Neuronal stem cell (in vitro differentiated cells): ENCODE measurements around the gene MAP4.

Experiments
- DNase-seq: peaks from one replicate; pipeline ENCODE4 v3.0.0-alpha.2; 2013; ENCODE audit warnings: low spot score
- H2AFZ ChIP-seq: one replicate; pipeline ENCODE4 v1.6.1; 2013; ENCODE audit warnings: mild to moderate bottlenecking, low read length, inconsistent platforms
- H2AK5ac ChIP-seq: 2 replicates; pipeline ENCODE4 v1.6.1; 2013; ENCODE audit warnings: low read depth, mild to moderate bottlenecking, inconsistent platforms, low read length, moderate library complexity, mixed read lengths
- H2BK120ac ChIP-seq: 2 replicates; pipeline ENCODE4 v1.6.1; 2013; ENCODE audit warnings: low read depth, mild to moderate bottlenecking, inconsistent platforms, low read length, moderate library complexity, mixed read lengths
- H2BK12ac ChIP-seq: one replicate; pipeline ENCODE4 v1.6.1; 2013; ENCODE audit warnings: low read length, inconsistent platforms
- H2BK15ac ChIP-seq: 2 replicates; pipeline ENCODE4 v1.6.1; 2013; ENCODE audit warnings: mild to moderate bottlenecking, low read length, inconsistent platforms, mixed read lengths
- H2BK5ac ChIP-seq: one replicate; pipeline ENCODE4 v1.6.1; 2013; ENCODE audit warnings: inconsistent platforms, mild to moderate bottlenecking, low read length, moderate library complexity
- H3K14ac ChIP-seq: one replicate; pipeline ENCODE4 v1.6.1; 2013; ENCODE audit warnings: low read length, inconsistent platforms
- H3K18ac ChIP-seq: 2 replicates; pipeline ENCODE4 v1.6.1; 2013; ENCODE audit warnings: low read length, inconsistent platforms
- H3K23ac ChIP-seq: 2 replicates; pipeline ENCODE4 v1.6.1; 2013; ENCODE audit warnings: low read depth, mild to moderate bottlenecking, mixed read lengths, low read length, inconsistent platforms; ENCODE audit not compliant: poor library complexity
- H3K27ac ChIP-seq: replicated peaks from 3 replicates; pipeline ENCODE4 v1.5.1; 2013; ENCODE audit warnings: low read length, inconsistent platforms
- H3K27me3 ChIP-seq, 3 experiments: 2 replicates each; pipeline ENCODE4 v1.6.1; 2013; ENCODE audit warnings: low read length in 3 of 3, mild to moderate bottlenecking in 2 of 3, inconsistent platforms in 1 of 3, low read depth in 1 of 3, mixed read lengths in 1 of 3, moderate library complexity in 1 of 3; ENCODE audit not compliant: control insufficient read depth in 3 of 3, insufficient read depth in 3 of 3
- H3K36me3 ChIP-seq, 2 donors: replicated peaks in 1 of 2; 2 replicates each; pipeline ENCODE4 v1.6.1; 2013; ENCODE audit warnings: low read length in 2 of 2; ENCODE audit not compliant: control insufficient read depth in 2 of 2, insufficient read depth in 2 of 2
- H3K4ac ChIP-seq: 2 replicates; pipeline ENCODE4 v1.6.1; 2013; ENCODE audit warnings: inconsistent platforms, mild to moderate bottlenecking, low read length, moderate library complexity
- H3K4me1 ChIP-seq, 2 donors: 1 replicate in 1 of 2; 2 replicates in 1 of 2; pipeline ENCODE4 v1.6.1; 2013; ENCODE audit warnings: low read length in 2 of 2, low read depth in 1 of 2; ENCODE audit not compliant: control insufficient read depth in 2 of 2, insufficient read depth in 1 of 2
- H3K4me2 ChIP-seq: one replicate; pipeline ENCODE4 v1.6.1; 2013; ENCODE audit warnings: mild to moderate bottlenecking, low read length, inconsistent platforms; ENCODE audit not compliant: insufficient read depth, poor library complexity, severe bottlenecking
- H3K4me3 ChIP-seq, 2 donors: 2 replicates each; pipeline ENCODE4 v1.5.1; 2013; ENCODE audit warnings: low read length in 2 of 2, mild to moderate bottlenecking in 2 of 2, inconsistent platforms in 1 of 2, moderate library complexity in 1 of 2
- H3K79me1 ChIP-seq: one replicate; pipeline ENCODE4 v1.6.1; 2013; ENCODE audit warnings: low read depth, mild to moderate bottlenecking, inconsistent platforms, low read length, moderate library complexity
- H3K9ac ChIP-seq: one replicate; pipeline ENCODE4 v1.6.1; 2013; ENCODE audit warnings: mild to moderate bottlenecking, low read depth, low read length, inconsistent platforms; ENCODE audit not compliant: poor library complexity
- H3K9me3 ChIP-seq, 2 donors: replicated peaks in 1 of 2; 2 replicates each; pipeline versions ENCODE3 to v1.6.1; 2013; ENCODE audit warnings: low read length in 2 of 2, mild to moderate bottlenecking in 2 of 2, inconsistent platforms in 1 of 2, low read depth in 1 of 2, mixed read lengths in 1 of 2, moderate library complexity in 1 of 2; ENCODE audit not compliant: control insufficient read depth in 2 of 2, insufficient read depth in 1 of 2
- H4K8ac ChIP-seq: one replicate; pipeline ENCODE4 v1.6.1; 2013; ENCODE audit warnings: low read depth, mild to moderate bottlenecking, inconsistent platforms, low read length, moderate library complexity
- H4K91ac ChIP-seq: one replicate; pipeline ENCODE4 v1.6.1; 2013; ENCODE audit warnings: low read length, low read depth, mild to moderate bottlenecking, inconsistent platforms; ENCODE audit not compliant: poor library complexity
- WGBS, 2 donors: extraction: QIAGEN DNeasy Blood & Tissue Kit; methylation state at CpG; one replicate each; pipeline ENCODE4 v1.1.7; 2013; ENCODE audit warnings: missing lambda C conversion rate in 2 of 2, mixed read lengths in 1 of 2; ENCODE audit not compliant: insufficient read length in 2 of 2, insufficient replicate concordance in 1 of 2; ENCODE audit errors: extremely low coverage in 2 of 2; 5-methylcytosine and 5-hydroxymethylcytosine counted together

MAP4 gene

DNA sequence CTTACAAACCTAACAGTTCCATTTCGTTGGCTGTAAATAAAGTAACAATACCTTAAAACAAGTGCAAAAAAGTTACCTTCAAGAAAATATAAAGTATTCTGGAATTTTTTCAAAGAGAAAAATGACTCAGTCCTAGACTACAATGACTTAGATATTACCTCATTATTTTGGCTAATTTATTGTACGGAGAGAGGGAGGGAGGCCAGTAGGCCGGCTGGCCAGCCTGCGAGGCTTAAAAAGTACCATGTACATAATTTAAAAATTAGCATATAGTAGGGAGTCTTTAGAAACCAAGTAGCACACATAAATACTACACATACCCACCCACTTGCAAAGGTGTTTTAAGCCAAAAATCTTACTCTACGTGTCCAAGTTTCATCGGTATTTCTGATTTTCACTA lies 41.9 kb upstream of the MAP4 start:
- Histone ChIP-seq H2BK5ac (no peak overlapping the region), H2BK12ac (no peak overlapping the region), H3K27me3 (no peaks in the 10 kb centered on the region), H3K18ac (no peak overlapping the region), H3K79me1 (peaks cover 2% of the 10 kb centered on the region), H3K9me3 (peaks cover 3 to 18% of the 10 kb centered on the region in 2 donors), H3K36me3 (peaks cover 0 to 10% of the 10 kb centered on the region in 2 donors), H3K4ac (no peak overlapping the region), H3K27ac (no peak overlapping the region), H2AK5ac (no peak overlapping the region), H3K4me2 (no peak overlapping the region), H2BK120ac (no peak overlapping the region), H2AFZ (no peak overlapping the region), H3K4me1 (no peaks in the 10 kb centered on the region), H3K23ac (no peak overlapping the region), H3K14ac (no peak overlapping the region), H4K8ac (no peak overlapping the region), H2BK15ac (no peak overlapping the region), H3K9ac (no peak overlapping the region), H4K91ac (no peak overlapping the region), H3K4me3 (no peak overlapping the region)
- no CpG with 5 or more reads among the region's 6 CpGs for WGBS, 2 donors
- DNase-seq, result no peak

DNA sequence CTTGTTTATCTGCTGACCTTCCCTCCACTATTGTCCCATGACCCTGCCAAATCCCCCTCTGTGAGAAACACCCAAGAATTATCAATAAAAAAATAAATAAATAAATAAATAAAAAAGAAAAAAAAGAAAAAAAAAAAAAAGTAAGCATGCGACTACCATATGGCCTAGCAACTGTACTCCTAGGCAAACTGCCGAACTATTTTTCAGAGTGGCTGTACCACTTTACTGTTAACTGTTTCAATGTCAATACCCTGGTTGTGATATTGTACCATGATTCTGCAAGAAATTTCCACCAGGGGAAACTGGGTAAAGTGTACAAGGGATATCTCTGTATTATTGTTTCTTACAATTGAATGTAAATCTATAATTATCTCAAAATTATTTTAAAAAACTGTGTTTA lies 41.3 kb upstream of the MAP4 start:
- H3K9me3 ChIP-seq, result peaks cover 2 to 13% of the 10 kb centered on the region in 2 donors
- WGBS, 2 donors, result no CpG with 5 or more reads among the region's 2 CpGs
- no peak overlapping the region for H3K14ac ChIP-seq
- H3K36me3 ChIP-seq, result peaks cover 0 to 9% of the 10 kb centered on the region in 2 donors
- H2BK120ac ChIP-seq, result no peak overlapping the region
- H3K4ac ChIP-seq, result no peak overlapping the region
- H3K4me1 ChIP-seq, result no peaks in the 10 kb centered on the region
- H3K23ac ChIP-seq, result no peak overlapping the region
- no peak overlapping the region for H2AFZ ChIP-seq
- H3K4me3 ChIP-seq, result no peak overlapping the region
- no peak overlapping the region for H3K4me2 ChIP-seq
- no peak overlapping the region for H3K18ac ChIP-seq
- H4K91ac ChIP-seq, result no peak overlapping the region
- no peak overlapping the region for H4K8ac ChIP-seq
- H2BK5ac ChIP-seq, result no peak overlapping the region
- H2BK12ac ChIP-seq, result no peak overlapping the region
- no peak overlapping the region for H3K27ac ChIP-seq
- H2BK15ac ChIP-seq, result no peak overlapping the region
- no peak for DNase-seq
- peaks cover 2% of the 10 kb centered on the region for H3K79me1 ChIP-seq
- no peaks in the 10 kb centered on the region for H3K27me3 ChIP-seq
- H2AK5ac ChIP-seq, result no peak overlapping the region
- no peak overlapping the region for H3K9ac ChIP-seq

DNA sequence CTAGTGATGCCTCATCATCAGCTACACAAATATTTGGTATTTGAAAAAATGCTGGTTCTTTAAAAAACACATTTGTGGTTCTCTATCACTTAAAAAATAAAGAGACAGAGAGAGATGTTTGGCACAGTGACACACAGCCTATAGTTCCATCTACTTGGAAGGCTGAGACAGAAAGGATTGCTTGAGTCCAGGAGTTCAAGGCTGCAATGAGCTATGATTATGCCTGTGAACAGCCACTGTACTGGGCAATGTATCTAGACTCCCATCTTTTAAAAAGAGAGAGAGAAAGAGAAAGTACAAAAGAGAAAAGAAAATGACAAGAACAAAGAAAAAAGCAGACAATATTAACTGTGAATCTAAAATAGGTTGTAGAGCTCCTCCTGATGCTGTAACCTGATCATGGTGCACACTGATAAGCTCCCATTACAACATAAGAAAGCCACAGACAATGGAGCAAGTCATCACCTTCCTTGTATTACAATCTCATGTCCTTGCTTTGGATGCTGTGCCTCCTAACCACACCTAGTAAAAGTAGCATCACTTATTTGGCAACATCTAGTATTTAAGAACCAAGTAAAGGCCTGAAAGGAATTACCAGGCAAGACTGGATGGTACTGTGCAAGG lies 31.7 kb upstream of the MAP4 start:
- no peak overlapping the region for H4K91ac ChIP-seq
- H3K4ac ChIP-seq, result no peak overlapping the region
- H2BK15ac ChIP-seq, result no peak overlapping the region
- H3K4me2 ChIP-seq, result no peak overlapping the region
- H3K14ac ChIP-seq, result no peak overlapping the region
- no peak for DNase-seq
- no peak overlapping the region for H2BK120ac ChIP-seq
- H3K9ac ChIP-seq, result no peak overlapping the region
- H2AFZ ChIP-seq, result no peak overlapping the region
- no peak overlapping the region for H3K4me3 ChIP-seq
- no peak overlapping the region for H4K8ac ChIP-seq
- H3K4me1 ChIP-seq, result no peaks in the 10 kb centered on the region
- peaks cover 0 to 47% of the 10 kb centered on the region in 2 donors for H3K36me3 ChIP-seq
- H3K18ac ChIP-seq, result no peak overlapping the region
- no peak overlapping the region for H3K27ac ChIP-seq
- H2AK5ac ChIP-seq, result no peak overlapping the region
- H3K79me1 ChIP-seq, result no peaks in the 10 kb centered on the region
- H2BK5ac ChIP-seq, result no peak overlapping the region
- no peaks in the 10 kb centered on the region for H3K27me3 ChIP-seq
- H3K23ac ChIP-seq, result no peak overlapping the region
- no peak overlapping the region for H2BK12ac ChIP-seq
- no peaks in the 10 kb centered on the region for H3K9me3 ChIP-seq

DNA sequence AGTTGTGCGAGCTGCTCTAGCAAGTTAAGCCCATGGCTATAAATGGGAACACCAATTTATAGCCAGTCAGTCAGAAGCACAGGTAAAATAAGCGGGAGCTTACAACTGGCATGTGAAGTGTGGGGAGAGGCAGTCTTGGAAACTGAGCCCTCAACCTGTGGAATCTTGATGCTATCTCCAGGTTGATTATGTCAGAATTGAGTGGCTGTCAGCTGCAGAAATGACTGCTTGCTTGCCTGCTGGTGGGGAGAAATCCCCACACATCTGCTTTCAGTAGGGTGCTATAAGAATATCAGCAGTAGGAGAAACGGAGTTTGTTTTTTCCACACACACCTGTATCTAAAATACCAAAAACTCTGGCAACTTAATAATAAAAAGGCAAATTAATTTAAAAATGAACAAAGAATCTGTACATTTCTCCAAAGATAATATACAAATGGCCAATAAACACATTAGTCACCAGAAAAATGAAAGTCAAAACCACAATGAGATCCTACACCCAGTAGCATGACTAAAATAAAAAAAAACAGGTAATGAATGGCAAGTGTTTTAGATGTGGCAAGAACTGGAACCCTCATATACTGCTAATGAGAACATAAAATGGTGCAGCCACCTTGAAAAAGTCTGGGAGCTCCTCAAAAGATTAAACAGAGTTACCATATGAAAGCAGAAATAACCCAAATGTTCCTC lies 26.0 kb upstream of the MAP4 start:
- no CpG with 5 or more reads among the region's 3 CpGs for WGBS, 2 donors
- no peaks in the 10 kb centered on the region for H3K27me3 ChIP-seq
- H3K4ac ChIP-seq, result no peak overlapping the region
- no peak overlapping the region for H2AFZ ChIP-seq
- no peaks in the 10 kb centered on the region for H3K79me1 ChIP-seq
- no peak overlapping the region for H2BK5ac ChIP-seq
- no peak for DNase-seq
- no peak overlapping the region for H3K23ac ChIP-seq
- no peak overlapping the region for H4K91ac ChIP-seq
- no peak overlapping the region for H3K9ac ChIP-seq
- H3K18ac ChIP-seq, result peak overlapping the region; percentile 11
- peaks cover 10 to 15% of the 10 kb centered on the region in 2 donors for H3K4me1 ChIP-seq
- H3K36me3 ChIP-seq, result peaks cover 0 to 7% of the 10 kb centered on the region in 2 donors
- H3K4me3 ChIP-seq, result no peak overlapping the region
- no peak overlapping the region for H2AK5ac ChIP-seq
- H3K4me2 ChIP-seq, result no peak overlapping the region
- H3K14ac ChIP-seq, result no peak overlapping the region
- no peak overlapping the region for H2BK12ac ChIP-seq
- peak overlapping the region; percentile 61 for H3K27ac ChIP-seq
- no peak overlapping the region for H4K8ac ChIP-seq
- no peak overlapping the region for H2BK15ac ChIP-seq
- H2BK120ac ChIP-seq, result no peak overlapping the region
- no peaks in the 10 kb centered on the region for H3K9me3 ChIP-seq
